K562 (cell line): ENCODE measurements around the gene ZC3H10. TPM values are rescaled to one million over a fixed set of nuclear protein-coding genes. Genes with fewer than 3 reads are reported as not detected.

Source experiments
- DIDO1 ChIP-seq: fragments of 450-650 bp; IDR thresholded peaks from 2 replicates; pipeline ENCODE4 v1.6.1; 2016; ENCODE audit warnings: low read depth, missing biosample characterization, missing genetic modification characterization
- GTF2F1 ChIP-seq: IDR thresholded peaks from 2 replicates; pipeline ENCODE4 v1.6.1; 2011; ENCODE audit warnings: low read depth, low read length, improper control_type of control experiment
- HDAC3 ChIP-seq: fragments of 450-650 bp; IDR thresholded peaks from 2 replicates; pipeline ENCODE4 v1.6.1; 2018; ENCODE audit warnings: borderline replicate concordance, mild to moderate bottlenecking, moderate library complexity; ENCODE audit not compliant: partially characterized antibody
- HNRNPLL ChIP-seq: fragments of 200-400 bp; formaldehyde crosslinking; IDR thresholded peaks from 2 replicates; pipeline ENCODE4 v1.6.1; 2017; ENCODE audit warnings: low read length, low read depth, mild to moderate bottlenecking; ENCODE audit not compliant: poor library complexity, severe bottlenecking
- NUFIP1 ChIP-seq: fragments of 450-650 bp; IDR thresholded peaks from 2 replicates; pipeline ENCODE4 v1.6.1; 2018; ENCODE audit not compliant: partially characterized antibody
- RAD51 ChIP-seq: fragments of 450-650 bp; IDR thresholded peaks from 2 replicates; pipeline ENCODE4 v1.7.1; 2016; ENCODE audit warnings: low read depth, mild to moderate bottlenecking, borderline replicate concordance
- RFX5 ChIP-seq: IDR thresholded peaks from 2 replicates; pipeline ENCODE4 v1.6.1; 2011; ENCODE audit warnings: low read depth, mild to moderate bottlenecking, improper control_type of control experiment, low read length
- SRSF3 ChIP-seq: fragments of 200-400 bp; formaldehyde crosslinking; IDR thresholded peaks from 2 replicates; pipeline ENCODE4 v1.6.1; 2016; ENCODE audit warnings: mild to moderate bottlenecking, low read length, moderate library complexity; ENCODE audit not compliant: insufficient read depth
- TARDBP ChIP-seq: fragments of 450-650 bp; IDR thresholded peaks from 2 replicates; pipeline ENCODE4 v1.6.1; 2016
- ZFX ChIP-seq: sonication (generic); formaldehyde crosslinking; IDR thresholded peaks from 2 replicates; pipeline ENCODE4 v1.8.0; 2022; ENCODE audit warnings: mild to moderate bottlenecking, missing genetic modification reagents, moderate library complexity
- ZNF140 ChIP-seq: fragments of 250-450 bp; sonication (Bioruptor Pico); IDR thresholded peaks from 2 replicates; pipeline ENCODE4 v1.8.0; 2021; ENCODE audit warnings: moderate library complexity, mild to moderate bottlenecking, inconsistent platforms
- polyA plus RNA-seq, 8 experiments: library from polyadenylated mRNA; depleted of rRNA in 4 of 8; stranded (reverse) in 5 of 8; unstranded in 3 of 8; fragments of >200 nt; fragmentation: Nextera tagmentation in 2 of 8; fragmentation: Illumina TruSeq in 1 of 8; extraction: Ambion mirVana in 2 of 8; extraction: Trizol in 1 of 8; gene quantifications; 2 replicates each; pipeline versions ENCODE4 v1.2.1 to v1.2.3, GENCODE V29; 2011 to 2014; ENCODE audit warnings: inconsistent platforms in 1 of 8, missing spikeins in 1 of 8
- total RNA-seq, 7 experiments: library from RNA; depleted of rRNA in 6 of 7; stranded (reverse); fragments of >200 nt in 6 of 7; fragmentation: Illumina TruSeq in 2 of 7; extraction: Trizol in 2 of 7; gene quantifications; 2 replicates each; pipeline versions ENCODE4 v1.2.1 to v1.2.3, GENCODE V29; 2011 to 2021; ENCODE audit warnings: low replicate concordance in 1 of 7
- TF ChIP-seq, protein P1 (sequence below): fragments of 250-450 bp; sonication (Bioruptor Pico); IDR thresholded peaks from 2 replicates; pipeline ENCODE4 v1.5.0; 2021; ENCODE audit warnings: mild to moderate bottlenecking, borderline replicate concordance
- TF ChIP-seq, protein P2 (sequence below): sonication (generic); formaldehyde crosslinking; IDR thresholded peaks from 2 replicates; pipeline ENCODE4 v1.4.0; 2020; ENCODE audit warnings: mild to moderate bottlenecking, missing genetic modification reagents
- TF ChIP-seq, protein P3 (sequence below): fragments of 250-450 bp; sonication (Bioruptor Pico); IDR thresholded peaks from 2 replicates; pipeline ENCODE4 v1.8.0; 2022; ENCODE audit warnings: moderate library complexity, mild to moderate bottlenecking, inconsistent platforms

Gene ZC3H10
- total and polyA plus RNA-seq, 9 of the 15 experiments (the other 6 are each of a cell fraction or from before 2014, with no cell fraction given), result 0.31 to 4.1 (median 1.6) TPM

DNA sequence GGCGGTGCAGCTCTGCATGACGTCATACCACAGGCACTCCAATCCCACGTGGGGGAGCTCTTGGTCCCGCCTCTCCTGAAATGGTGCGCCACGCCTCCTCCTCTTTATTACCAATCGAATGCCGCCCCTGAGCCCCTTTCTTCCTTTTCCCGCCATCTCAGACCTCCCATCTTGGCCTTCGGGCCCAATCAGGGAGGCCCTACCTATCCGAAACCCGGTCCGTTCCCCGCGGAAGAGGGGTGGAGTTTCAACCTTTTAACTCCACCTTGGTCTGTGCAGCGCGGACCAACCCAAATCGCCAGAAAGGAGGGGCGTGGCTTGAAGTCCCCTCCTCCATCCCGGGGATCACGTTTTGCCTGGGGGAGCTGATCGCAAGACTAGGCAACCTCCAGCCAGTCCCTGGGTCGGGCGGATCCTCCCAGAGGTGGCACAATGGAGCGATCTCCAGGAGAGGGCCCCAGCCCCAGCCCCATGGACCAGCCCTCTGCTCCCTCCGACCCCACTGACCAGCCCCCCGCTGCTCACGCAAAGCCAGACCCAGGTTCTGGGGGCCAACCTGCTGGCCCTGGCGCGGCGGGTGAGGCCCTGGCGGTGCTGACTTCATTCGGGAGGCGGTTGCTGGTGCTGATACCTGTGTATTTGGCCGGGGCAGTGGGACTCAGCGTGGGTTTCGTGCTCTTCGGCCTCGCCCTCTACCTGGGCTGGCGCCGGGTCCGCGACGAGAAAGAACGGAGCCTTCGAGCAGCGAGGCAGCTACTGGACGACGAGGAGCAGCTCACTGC lies 10.0 kb downstream of the ZC3H10 start, which contains the start of gene ESYT1 (continued):
- TF ChIP-seq, protein P1, sequence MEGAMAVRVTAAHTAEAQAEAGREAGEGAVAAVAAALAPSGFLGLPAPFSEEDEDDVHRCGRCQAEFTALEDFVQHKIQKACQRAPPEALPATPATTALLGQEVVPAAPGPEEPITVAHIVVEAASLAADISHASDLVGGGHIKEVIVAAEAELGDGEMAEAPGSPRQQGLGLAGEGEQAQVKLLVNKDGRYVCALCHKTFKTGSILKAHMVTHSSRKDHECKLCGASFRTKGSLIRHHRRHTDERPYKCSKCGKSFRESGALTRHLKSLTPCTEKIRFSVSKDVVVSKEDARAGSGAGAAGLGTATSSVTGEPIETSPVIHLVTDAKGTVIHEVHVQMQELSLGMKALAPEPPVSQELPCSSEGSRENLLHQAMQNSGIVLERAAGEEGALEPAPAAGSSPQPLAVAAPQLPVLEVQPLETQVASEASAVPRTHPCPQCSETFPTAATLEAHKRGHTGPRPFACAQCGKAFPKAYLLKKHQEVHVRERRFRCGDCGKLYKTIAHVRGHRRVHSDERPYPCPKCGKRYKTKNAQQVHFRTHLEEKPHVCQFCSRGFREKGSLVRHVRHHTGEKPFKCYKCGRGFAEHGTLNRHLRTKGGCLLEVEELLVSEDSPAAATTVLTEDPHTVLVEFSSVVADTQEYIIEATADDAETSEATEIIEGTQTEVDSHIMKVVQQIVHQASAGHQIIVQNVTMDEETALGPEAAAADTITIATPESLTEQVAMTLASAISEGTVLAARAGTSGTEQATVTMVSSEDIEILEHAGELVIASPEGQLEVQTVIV (CRISPR knock-in tag), result no peak
- TF ChIP-seq RAD51, result peak; percentile 70
- no peak for TF ChIP-seq ZNF140 (CRISPR knock-in tag)
- TF ChIP-seq GTF2F1, result peak; percentile 39; the same call in 1 of the 2 replicates
- no peak for TF ChIP-seq TARDBP
- no peak for TF ChIP-seq DIDO1 (tag)
- peak; percentile 74 for TF ChIP-seq HNRNPLL
- TF ChIP-seq SRSF3, result 0 out of 2 replicates have a peak, but pooled peaks have one; percentile 49
- no peak for TF ChIP-seq HDAC3
- TF ChIP-seq, protein P2, sequence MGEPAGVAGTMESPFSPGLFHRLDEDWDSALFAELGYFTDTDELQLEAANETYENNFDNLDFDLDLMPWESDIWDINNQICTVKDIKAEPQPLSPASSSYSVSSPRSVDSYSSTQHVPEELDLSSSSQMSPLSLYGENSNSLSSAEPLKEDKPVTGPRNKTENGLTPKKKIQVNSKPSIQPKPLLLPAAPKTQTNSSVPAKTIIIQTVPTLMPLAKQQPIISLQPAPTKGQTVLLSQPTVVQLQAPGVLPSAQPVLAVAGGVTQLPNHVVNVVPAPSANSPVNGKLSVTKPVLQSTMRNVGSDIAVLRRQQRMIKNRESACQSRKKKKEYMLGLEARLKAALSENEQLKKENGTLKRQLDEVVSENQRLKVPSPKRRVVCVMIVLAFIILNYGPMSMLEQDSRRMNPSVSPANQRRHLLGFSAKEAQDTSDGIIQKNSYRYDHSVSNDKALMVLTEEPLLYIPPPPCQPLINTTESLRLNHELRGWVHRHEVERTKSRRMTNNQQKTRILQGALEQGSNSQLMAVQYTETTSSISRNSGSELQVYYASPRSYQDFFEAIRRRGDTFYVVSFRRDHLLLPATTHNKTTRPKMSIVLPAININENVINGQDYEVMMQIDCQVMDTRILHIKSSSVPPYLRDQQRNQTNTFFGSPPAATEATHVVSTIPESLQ (CRISPR knock-in tag), result peak; percentile 10; the same call in 1 of the 2 replicates
- TF ChIP-seq, protein P3, sequence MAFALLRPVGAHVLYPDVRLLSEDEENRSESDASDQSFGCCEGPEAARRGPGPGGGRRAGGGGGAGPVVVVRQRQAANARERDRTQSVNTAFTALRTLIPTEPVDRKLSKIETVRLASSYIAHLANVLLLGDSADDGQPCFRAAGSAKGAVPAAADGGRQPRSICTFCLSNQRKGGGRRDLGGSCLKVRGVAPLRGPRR, result no peak
- TF ChIP-seq NUFIP1, result no peak
- 0 out of 2 replicates have a peak, but pooled peaks have one; percentile 66 for TF ChIP-seq RFX5
- peak; percentile 63 for TF ChIP-seq ZFX
